ENCODE results near the gene GPR119. TPM values are rescaled to one million over a fixed set of nuclear protein-coding genes. Genes with fewer than 3 reads are reported as not detected.
A peak's percentile ranks its signal among the peaks of the same experiment; 100 is the strongest.
"Not testable (repeated sequence)": the region's sequence is repeated elsewhere in the genome, so short reads cannot be mapped to it uniquely, and the experiment has no call there.

The GPR119 gene
- not detected for total RNA-seq

DNA sequence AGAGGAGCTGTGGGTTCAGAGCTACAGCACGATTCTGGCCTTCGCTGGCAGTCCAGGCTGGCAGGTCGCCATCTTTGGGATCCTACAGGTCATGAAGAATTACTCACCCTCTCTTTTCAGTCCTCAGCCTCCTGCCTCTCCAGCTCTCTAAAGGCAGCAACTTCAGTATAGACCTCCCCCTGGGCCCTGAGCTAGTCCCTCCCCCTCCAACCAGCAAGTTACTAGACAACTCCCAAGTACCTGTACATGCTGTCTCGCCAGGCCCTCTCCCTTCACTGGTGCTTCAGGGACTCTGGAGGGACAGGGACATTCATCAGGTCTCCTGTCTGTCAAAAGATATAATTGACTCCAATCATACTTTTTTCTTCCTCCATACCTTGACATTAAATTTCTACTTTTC lies at the start of gene GPR119:
Gene GPR119 (minus strand): TSS at position 155 of the 400 bp plus-strand sequence. CDS start 227 bp downstream, outside the sequence.
- DNase-seq (ENCODE audit: low spot score) = no peak

- not testable (repeated sequence) for DNase-seq (ENCODE audit: low spot score)
These were observed 43.8 kb upstream of the GPR119 start for GRCh38 chrX:130429236-130429635.

- DNase-seq (ENCODE audit: low spot score) = no peak
These were observed 41.1 kb upstream of the GPR119 start for GRCh38 chrX:130426531-130426930.

- DNase-seq (ENCODE audit: low spot score) = no peak
These were observed 33.8 kb upstream of the GPR119 start for GRCh38 chrX:130419263-130419662.

GRCh38 chrX:130418740-130419139 lies 33.3 kb upstream of the GPR119 start:
- DNase-seq (ENCODE audit: low spot score) = no peak

DNA sequence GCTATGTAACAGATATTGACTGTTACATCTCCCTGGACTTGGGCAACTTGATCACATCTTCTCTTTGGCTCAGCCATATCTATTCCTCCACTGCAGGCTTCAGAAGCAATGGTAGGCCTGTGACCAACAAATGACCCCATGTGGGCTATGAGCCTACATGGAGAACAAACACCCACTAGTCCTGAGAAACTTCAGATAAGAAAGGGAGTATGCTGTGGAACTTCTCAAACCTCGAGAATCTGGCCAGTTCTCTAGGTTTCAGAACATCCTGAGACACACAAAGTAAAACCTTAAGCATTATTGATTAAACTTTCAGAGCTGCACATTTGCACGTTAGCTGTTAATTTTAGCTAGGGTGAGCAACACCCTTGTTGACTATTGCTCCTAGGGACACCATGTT lies 32.6 kb upstream of the GPR119 start:
- no peak for DNase-seq (ENCODE audit: low spot score)

GRCh38 chrX:130416785-130417184 lies 31.3 kb upstream of the GPR119 start:
- peak; percentile 9 for DNase-seq (ENCODE audit: low spot score)

- DNase-seq (ENCODE audit: low spot score) = no peak
These were observed 29.7 kb upstream of the GPR119 start for GRCh38 chrX:130415201-130415600.

DNA sequence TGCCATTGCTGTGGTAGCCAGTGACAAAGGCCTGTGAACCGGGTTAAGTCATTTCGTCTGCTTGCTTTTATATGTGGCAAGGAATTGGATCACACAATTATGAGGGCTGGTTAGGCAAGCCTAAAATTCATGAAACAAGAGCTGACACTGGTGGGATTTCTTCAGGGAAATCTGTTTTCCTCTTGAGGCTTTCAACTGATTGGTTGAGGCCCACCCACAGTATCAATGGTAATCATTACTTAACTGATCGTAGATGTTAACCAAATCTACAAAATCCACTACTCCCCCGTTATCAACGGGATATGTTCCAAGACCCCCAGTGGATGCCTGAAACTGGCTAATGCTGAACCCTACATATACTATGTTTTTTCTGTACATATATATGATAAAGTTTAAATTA lies 29.3 kb upstream of the GPR119 start:
- DNase-seq (ENCODE audit: low spot score) = no peak

DNA sequence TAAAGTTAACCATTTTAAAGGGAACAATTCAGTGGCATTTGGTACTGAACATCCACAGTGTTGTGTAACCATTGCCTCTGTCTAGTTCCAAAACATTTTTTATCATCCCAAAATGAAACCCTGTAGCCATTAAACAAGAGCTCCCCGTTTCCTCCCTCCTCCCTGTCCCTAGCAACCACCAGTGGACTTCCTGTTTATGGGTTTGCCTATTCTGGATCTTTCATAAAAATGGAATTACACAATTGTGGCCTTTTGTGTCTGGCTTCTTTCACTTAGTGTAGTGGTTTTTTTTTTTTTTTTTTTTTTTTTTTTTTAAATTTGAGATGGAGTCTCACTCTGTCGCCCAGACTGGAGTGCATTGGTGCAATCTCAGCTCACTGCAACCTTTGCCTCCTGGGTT lies 27.9 kb upstream of the GPR119 start:
- no peak for DNase-seq (ENCODE audit: low spot score)

DNA sequence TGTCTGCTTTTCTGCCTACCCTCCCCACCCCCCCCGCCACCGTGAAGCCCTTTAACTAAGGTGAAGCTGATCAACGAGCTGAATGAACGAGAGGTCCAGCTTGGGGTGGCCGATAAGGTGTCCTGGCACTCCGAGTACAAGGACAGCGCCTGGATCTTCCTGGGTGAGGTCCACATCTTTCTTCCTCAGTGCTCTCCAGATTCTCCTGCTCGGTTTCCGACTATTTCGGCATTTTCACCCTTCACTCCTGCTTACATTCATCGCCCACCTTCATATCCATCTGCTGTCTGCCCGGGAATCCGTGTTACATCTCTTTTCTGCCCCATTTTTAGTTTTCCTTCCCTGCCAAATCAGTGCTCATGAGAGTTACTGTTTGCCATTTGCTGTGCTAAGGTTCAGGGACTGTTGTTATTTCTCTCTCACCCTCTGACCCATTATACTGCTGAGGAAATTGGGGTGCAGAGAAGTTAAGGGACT lies 16.8 kb upstream of the GPR119 start:
- DNase-seq (ENCODE audit: low spot score) = no peak

GRCh38 chrX:130401415-130402207 lies 16.1 kb upstream of the GPR119 start, which contains the start of gene RBMX2:
Gene RBMX2 (plus strand): TSS chrX:130401987. CDS start chrX:130402033, 46 bp downstream.
- peak; percentile 62 for DNase-seq (ENCODE audit: low spot score)

DNA sequence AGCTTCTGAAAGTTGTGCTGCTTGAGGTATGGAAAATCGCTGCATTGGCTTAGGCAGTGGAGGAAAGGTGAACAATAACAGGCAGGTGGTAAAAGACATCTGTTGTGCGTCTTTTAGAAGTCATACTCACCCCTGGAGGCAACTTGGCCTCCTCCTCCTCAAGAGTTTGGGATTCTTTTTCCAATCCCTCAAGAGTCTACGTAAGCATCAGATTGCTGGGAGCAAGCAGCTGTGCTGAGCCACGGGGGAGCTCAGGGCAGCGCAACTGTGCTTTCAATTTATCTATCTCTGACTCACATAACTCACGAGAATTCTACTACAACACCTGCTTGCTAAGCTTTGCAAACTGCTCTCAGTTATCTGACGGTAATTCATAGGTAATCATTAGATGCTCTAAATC lies 9.9 kb upstream of the GPR119 start:
- no peak for DNase-seq (ENCODE audit: low spot score)

DNA sequence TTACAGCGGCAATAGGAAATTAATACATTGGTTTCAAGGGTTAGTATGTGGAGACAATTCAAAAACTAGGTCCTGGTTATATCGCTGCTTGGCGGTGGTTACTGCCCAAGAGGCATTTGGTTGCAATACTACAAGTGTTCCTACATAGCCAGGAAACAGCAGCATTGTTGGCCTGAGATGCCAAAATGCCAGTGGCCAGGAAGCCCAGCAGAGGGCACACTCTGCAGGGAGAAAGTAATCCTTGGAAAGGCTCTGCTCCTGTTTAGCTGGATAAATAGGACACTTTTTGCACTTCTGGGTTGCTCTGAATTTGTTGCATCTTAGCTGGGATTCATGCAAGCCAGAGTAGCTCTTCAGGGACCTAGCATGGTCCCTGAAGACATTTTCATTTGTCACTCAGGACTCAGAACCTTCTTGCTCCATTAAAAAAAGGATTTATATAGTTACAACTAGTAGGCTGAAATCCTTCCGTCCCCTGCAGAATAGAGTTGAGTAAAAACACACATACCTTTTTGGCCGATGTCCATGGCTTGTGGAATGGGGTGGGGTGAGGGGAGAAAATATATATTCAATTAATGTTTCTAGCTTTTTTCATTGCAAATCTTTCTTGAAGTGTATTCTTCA lies 8.1 kb upstream of the GPR119 start:
- DNase-seq (ENCODE audit: low spot score) = no peak

GRCh38 chrX:130386408-130386808 lies 934 bp upstream of the GPR119 start:
- no peak for DNase-seq (ENCODE audit: low spot score)

DNA sequence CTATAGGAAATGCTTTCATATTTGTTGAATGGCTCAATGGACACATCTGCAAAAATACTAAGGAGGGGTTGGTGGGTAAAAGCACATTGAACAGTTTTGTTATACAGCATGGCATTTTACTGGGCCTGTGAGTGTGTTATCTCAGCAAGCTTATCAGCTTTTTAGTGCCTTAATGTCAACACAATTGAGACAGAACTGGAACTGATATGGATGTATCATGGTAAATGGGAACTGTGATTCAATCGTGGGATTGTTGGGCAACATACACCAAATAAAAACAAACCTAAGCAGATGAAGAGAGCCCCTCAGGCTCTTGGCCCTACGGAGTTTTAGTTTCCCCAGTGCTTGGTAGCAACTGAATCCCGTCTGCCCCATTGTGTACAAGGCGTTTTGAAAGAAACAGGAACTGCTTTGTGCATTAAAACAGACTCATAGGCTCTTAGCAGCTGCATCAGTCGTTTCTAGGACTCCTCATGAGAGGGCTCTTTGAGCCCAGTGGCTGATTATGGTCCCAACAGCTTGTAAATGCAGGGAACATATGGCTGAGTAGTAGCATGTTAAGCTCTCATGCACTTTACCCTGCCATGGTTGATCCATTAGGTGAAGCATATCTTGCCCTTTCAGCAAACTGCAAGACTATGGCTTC lies 7.3 kb downstream of the GPR119 start:
- DNase-seq (ENCODE audit: low spot score) = no peak

GRCh38 chrX:130376077-130376476 lies 9.4 kb downstream of the GPR119 start:
- no peak for DNase-seq (ENCODE audit: low spot score)

DNA sequence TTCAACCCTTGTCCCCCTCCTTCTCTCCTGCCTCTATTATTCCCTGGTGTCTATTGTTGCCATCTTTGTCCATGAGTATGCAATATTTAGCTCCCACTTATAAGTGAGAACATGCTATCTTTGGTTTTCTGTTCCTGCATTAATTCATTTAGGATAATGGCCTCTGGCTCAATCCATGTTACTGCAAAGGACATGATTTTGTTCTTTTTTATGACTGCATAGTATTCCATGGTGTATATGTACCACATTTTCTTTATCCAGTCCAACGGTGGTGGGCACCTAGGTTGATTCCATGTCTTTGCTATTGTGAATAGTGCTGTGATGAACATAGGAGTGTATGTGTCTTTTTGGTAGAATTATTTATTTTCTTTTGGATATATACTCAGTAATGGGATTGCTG lies 33.4 kb downstream of the GPR119 start:
- DNase-seq (ENCODE audit: low spot score) = not testable (repeated sequence)

- DNase-seq (ENCODE audit: low spot score) = no peak
These were observed 33.9 kb downstream of the GPR119 start for GRCh38 chrX:130351567-130351966.

- DNase-seq (ENCODE audit: low spot score) = no peak
These were observed 38.2 kb downstream of the GPR119 start for GRCh38 chrX:130347321-130347720.

DNA sequence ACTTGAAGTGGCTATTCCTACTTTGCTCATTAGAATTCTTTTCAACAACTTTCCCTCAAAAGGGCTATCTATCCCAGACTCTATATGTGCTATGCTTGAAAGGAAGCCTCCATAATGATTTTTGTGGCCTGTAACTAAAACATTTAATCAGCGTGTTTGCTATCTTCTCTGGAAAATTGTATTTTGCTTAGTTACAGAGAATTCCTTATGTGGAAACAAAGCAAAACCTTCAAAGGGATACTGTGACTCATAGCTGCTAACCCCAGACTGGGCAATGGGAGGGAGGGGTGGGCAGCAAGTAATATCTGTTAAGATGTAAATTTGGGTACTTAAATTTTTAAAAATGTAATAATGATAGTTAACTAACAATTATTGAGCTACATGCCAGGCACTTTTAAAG lies 42.1 kb downstream of the GPR119 start:
- no peak for DNase-seq (ENCODE audit: low spot score)

- no peak for DNase-seq (ENCODE audit: low spot score)
These were observed 45.2 kb downstream of the GPR119 start for GRCh38 chrX:130340271-130340670.

All from ureter (tissue), 1 donor.